ENCODE measurements around the gene SUPT3H.

DNA sequence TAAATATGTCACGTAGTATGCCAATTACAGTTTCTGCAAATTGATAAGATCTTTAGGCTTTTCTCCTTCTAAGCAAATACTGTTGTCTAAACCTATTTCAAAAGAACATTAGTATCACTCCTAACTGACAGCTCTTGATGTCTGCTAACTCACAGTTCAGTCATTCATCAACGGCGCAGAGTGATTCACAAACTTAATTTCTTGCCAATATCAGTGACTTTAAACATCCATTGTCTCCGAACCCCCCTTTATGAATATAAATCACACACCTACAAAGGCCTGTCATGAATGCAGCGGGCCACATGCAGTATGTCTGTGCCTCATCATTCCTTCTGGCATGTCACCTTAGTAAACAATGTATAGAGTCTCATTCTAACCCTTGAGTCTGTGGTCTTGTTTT is 569.6 kb downstream of the SUPT3H start:
- TF ChIP-seq, protein P1, sequence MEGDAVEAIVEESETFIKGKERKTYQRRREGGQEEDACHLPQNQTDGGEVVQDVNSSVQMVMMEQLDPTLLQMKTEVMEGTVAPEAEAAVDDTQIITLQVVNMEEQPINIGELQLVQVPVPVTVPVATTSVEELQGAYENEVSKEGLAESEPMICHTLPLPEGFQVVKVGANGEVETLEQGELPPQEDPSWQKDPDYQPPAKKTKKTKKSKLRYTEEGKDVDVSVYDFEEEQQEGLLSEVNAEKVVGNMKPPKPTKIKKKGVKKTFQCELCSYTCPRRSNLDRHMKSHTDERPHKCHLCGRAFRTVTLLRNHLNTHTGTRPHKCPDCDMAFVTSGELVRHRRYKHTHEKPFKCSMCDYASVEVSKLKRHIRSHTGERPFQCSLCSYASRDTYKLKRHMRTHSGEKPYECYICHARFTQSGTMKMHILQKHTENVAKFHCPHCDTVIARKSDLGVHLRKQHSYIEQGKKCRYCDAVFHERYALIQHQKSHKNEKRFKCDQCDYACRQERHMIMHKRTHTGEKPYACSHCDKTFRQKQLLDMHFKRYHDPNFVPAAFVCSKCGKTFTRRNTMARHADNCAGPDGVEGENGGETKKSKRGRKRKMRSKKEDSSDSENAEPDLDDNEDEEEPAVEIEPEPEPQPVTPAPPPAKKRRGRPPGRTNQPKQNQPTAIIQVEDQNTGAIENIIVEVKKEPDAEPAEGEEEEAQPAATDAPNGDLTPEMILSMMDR (conservative IDR thresholded peaks at IDR 0.05), result no peak
- no peak for TF ChIP-seq ZFX (IDR thresholded peaks at IDR 0.05)
